T-cell (primary cell): ENCODE data around the gene MS4A5. TPM values are rescaled to one million over a fixed set of nuclear protein-coding genes. Genes with fewer than 3 reads are reported as not detected.
A peak's percentile ranks its signal among the peaks of the same experiment; 100 is the strongest.
"Not testable (repeated sequence)": the region's sequence is repeated elsewhere in the genome, so short reads cannot be mapped to it uniquely, and the experiment has no call there.

Experiments
- ATAC-seq, 4 experiments: fragments of 200-7000 bp in 3 of 4; fragments of 150-1000 bp in 1 of 4; cut with Tn5 transposase; replicated peaks in 1 of 4; 1 replicate in 3 of 4; 2 replicates in 1 of 4; pipeline ENCODE4 v1.10.0; 2021; ENCODE audit warnings: moderate library complexity in 3 of 4, mild to moderate bottlenecking in 2 of 4, moderate number of reproducible peaks in 1 of 4
- CTCF ChIA-PET, 2 donors: fragments of 300-600 bp; sonication (Branson Sonifier 250); formaldehyde crosslinking; loops; one replicate each; lab custom pipeline; 2022; ENCODE audit warnings: antibody characterized with exemption in 2 of 2; lab: Charles Lee
- POLR2A ChIA-PET, 2 donors: fragments of 300-600 bp; sonication (Branson Sonifier 250); formaldehyde crosslinking; loops; one replicate each; lab custom pipeline; 2022; ENCODE audit warnings: antibody characterized with exemption in 2 of 2; lab: Charles Lee
- DNase-seq, 35 experiments: peaks; one replicate each; pipeline versions ENCODE4 v3.0.0 to v3.0.0-alpha.2; 2013 to 2023
- H3K27ac ChIP-seq: one replicate; pipeline ENCODE4 v1.5.1; 2013; ENCODE audit warnings: low read length
- H3K27me3 ChIP-seq, 2 experiments: replicated peaks in 1 of 2; 1 replicate in 1 of 2; 2 replicates in 1 of 2; pipeline versions ENCODE4 v1.6.1 to v1.7.0; 2013; ENCODE audit warnings: low read length in 1 of 2, mixed read lengths in 1 of 2; ENCODE audit not compliant: control insufficient read depth in 2 of 2, insufficient read depth in 2 of 2; ENCODE audit errors: extremely low read depth in 1 of 2
- H3K36me3 ChIP-seq, 2 donors: 1 replicate in 1 of 2; 2 replicates in 1 of 2; pipeline versions ENCODE4 v1.6.1 to v1.7.0; 2013; ENCODE audit warnings: low read length in 1 of 2; ENCODE audit not compliant: control insufficient read depth in 2 of 2, insufficient read depth in 1 of 2; ENCODE audit errors: extremely low read depth in 1 of 2
- H3K4me1 ChIP-seq, 2 experiments: 1 replicate in 1 of 2; 2 replicates in 1 of 2; pipeline versions ENCODE4 v1.6.1 to v1.7.0; 2013; ENCODE audit warnings: low read length in 2 of 2, mixed read lengths in 1 of 2; ENCODE audit not compliant: insufficient read depth in 2 of 2, control insufficient read depth in 1 of 2; ENCODE audit errors: extremely low read depth in 1 of 2
- H3K4me3 ChIP-seq, 2 donors: 1 replicate in 1 of 2; 2 replicates in 1 of 2; pipeline versions ENCODE4 v1.5.1 to v1.7.0; 2013; ENCODE audit warnings: mild to moderate bottlenecking in 2 of 2, low read length in 1 of 2, moderate library complexity in 1 of 2; ENCODE audit not compliant: control insufficient read depth in 1 of 2; ENCODE audit errors: extremely low read depth in 1 of 2
- H3K9me3 ChIP-seq: 2 replicates; pipeline ENCODE4 v1.7.0; 2013
- H3K27ac Mint-ChIP-seq, 2 donors: one replicate each; pipeline ENCODE4 v1.8.0; 2020 to 2021; ENCODE audit warnings: mild to moderate bottlenecking in 2 of 2, mixed read lengths in 2 of 2
- H3K27me3 Mint-ChIP-seq, 2 donors: one replicate each; pipeline ENCODE4 v1.8.0; 2021 to 2022; ENCODE audit warnings: mixed read lengths in 2 of 2
- H3K36me3 Mint-ChIP-seq: one replicate; pipeline ENCODE4 v1.8.0; 2021; ENCODE audit warnings: mixed read lengths
- H3K4me1 Mint-ChIP-seq, 3 donors: one replicate each; pipeline ENCODE4 v1.8.0; 2020 to 2022; ENCODE audit warnings: mixed read lengths in 3 of 3, mild to moderate bottlenecking in 1 of 3
- H3K4me3 Mint-ChIP-seq, 3 donors: one replicate each; pipeline ENCODE4 v1.8.0; 2020 to 2022; ENCODE audit warnings: mild to moderate bottlenecking in 3 of 3, mixed read lengths in 3 of 3, moderate library complexity in 3 of 3
- H3K9me3 Mint-ChIP-seq, 3 donors: one replicate each; pipeline ENCODE4 v1.8.0; 2020 to 2022; ENCODE audit warnings: mixed read lengths in 3 of 3
- WGBS: methylation state at CpG from one replicate; pipeline ENCODE4 v1.1.5; 2013; ENCODE audit warnings: missing lambda C conversion rate; ENCODE audit not compliant: insufficient coverage; 5-methylcytosine and 5-hydroxymethylcytosine counted together
- total RNA-seq, 35 experiments: library from RNA in 6 of 35; stranded (reverse) in 6 of 35; fragments of 120-200 nt in 1 of 35; gene quantifications; one replicate each; pipeline versions ENCODE4 v1.2.1 to v1.2.4 and lab custom pipeline; 2013 to 2026

Gene MS4A5
- total RNA-seq, 5 donors from 2014 or later (not counting 1 experiment from before 2014, with no cell fraction given), result not detected

DNA sequence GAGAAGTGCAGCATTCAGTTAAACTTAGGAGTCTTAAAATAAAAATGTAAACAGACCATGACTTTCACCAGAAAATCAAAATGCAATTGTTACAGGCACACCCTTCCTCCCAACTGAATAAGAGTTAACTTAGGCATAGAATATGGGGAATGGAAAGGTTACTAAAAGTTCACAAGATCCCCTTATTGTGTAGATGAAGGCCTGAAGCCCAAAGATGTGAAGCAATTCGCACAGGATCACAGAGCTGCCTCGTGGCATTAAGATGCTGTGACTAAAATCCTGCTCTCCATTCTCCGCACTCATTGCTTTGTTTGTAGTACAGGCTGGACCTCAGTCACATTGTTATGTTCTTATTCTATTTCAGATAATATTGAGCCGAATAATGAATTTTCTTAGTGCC, 4.0 kb downstream of the MS4A5 start:
- Histone ChIP-seq H3K4me3 (no peak overlapping the region), H3K36me3 (no peaks in the 10 kb centered on the region), H3K27ac (no peak overlapping the region), H3K4me1 (no peaks in the 10 kb centered on the region), H3K27me3 (no peaks in the 10 kb centered on the region), H3K9me3 (no peaks in the 10 kb centered on the region)
- no peaks in the 10 kb centered on the region for H3K36me3 Mint-ChIP-seq
- H3K27me3 Mint-ChIP-seq, result peaks cover 16 to 21% of the 10 kb centered on the region in 2 donors
- ATAC-seq (no peak), DNase-seq (no peak)
- CTCF ChIA-PET, result no interaction called here
- no peak overlapping the region for H3K27ac Mint-ChIP-seq
- WGBS, result no CpG with 5 or more reads among the region's 4 CpGs
- POLR2A ChIA-PET, result no interaction called here
- no peaks in the 10 kb centered on the region for H3K9me3 Mint-ChIP-seq
- no peak overlapping the region for H3K4me3 Mint-ChIP-seq
- no peaks in the 10 kb centered on the region for H3K4me1 Mint-ChIP-seq

DNA sequence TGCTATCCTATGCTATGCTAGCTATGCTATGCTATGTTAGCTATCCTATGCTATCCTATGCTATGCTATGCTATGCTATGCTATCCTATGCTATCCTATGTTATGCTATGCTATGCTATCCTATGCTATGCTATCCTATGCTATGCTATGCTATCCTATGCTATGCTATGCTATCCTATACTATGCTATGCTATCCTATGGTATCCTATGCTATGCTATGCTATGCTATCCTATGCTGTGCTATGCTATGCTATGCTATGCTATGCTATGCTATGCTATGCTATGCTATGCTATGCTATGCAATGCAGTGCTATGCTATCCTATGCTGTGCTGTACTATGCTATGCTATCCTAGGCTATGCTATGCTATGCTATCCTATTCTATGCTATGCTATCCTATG, 17.7 kb downstream of the MS4A5 start:
- POLR2A ChIA-PET, result no interaction called here
- H3K4me3 Mint-ChIP-seq, result peak overlapping the region in 1 of 3 donors; percentile 70
- no peaks in the 10 kb centered on the region for H3K27me3 Mint-ChIP-seq
- Histone ChIP-seq H3K4me3 (no peak overlapping the region), H3K36me3 (no peaks in the 10 kb centered on the region), H3K4me1 (peaks cover 0 to 4% of the 10 kb centered on the region in 2 experiments), H3K27ac (no peak overlapping the region), H3K9me3 (no peaks in the 10 kb centered on the region), H3K27me3 (no peaks in the 10 kb centered on the region)
- peaks cover 0 to 5% (median 0%) of the 10 kb centered on the region in 3 donors for H3K9me3 Mint-ChIP-seq
- DNase-seq (no peak), ATAC-seq (no peak)
- H3K36me3 Mint-ChIP-seq, result no peaks in the 10 kb centered on the region
- peak overlapping the region; percentile 40 to 90 for H3K27ac Mint-ChIP-seq
- peaks cover 11 to 23% (median 22%) of the 10 kb centered on the region in 3 donors for H3K4me1 Mint-ChIP-seq
- CTCF ChIA-PET, result no interaction called here

DNA sequence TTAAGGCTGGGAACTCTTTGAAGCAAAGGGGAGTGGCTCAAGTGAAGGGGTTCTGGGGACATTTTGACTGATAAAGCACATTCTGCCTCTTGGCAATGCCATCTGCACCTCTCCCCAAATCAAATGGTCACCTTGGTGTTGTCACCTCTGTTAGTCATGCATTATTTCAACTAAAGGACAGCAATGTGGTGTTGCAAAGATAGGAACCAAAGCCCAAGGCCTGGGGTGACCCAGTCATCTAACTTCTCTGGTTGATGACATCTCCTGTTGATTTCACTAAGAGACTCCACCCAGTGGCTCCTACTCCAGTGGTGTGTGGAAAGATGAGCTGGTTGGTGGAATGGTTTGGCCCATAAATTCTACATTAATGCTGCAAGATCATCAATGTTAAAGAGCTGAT, 18.5 kb downstream of the MS4A5 start:
- peaks cover 0 to 5% (median 0%) of the 10 kb centered on the region in 3 donors for H3K9me3 Mint-ChIP-seq
- H3K36me3 Mint-ChIP-seq, result no peaks in the 10 kb centered on the region
- H3K4me1 Mint-ChIP-seq, result peaks cover 11 to 23% (median 19%) of the 10 kb centered on the region in 3 donors
- no peaks in the 10 kb centered on the region for H3K27me3 ChIP-seq
- H3K4me1 ChIP-seq, result peaks cover 0 to 4% of the 10 kb centered on the region in 2 experiments
- H3K27ac ChIP-seq, result no peak overlapping the region
- ChIA-PET POLR2A (no interaction called here), CTCF (no interaction called here)
- DNase-seq (no peak), ATAC-seq (no peak)
- no peak overlapping the region for H3K4me3 Mint-ChIP-seq
- no peak overlapping the region for H3K4me3 ChIP-seq
- no peaks in the 10 kb centered on the region for H3K9me3 ChIP-seq
- peak overlapping the region in 1 of 2 donors; percentile 11 for H3K27ac Mint-ChIP-seq
- H3K27me3 Mint-ChIP-seq, result no peaks in the 10 kb centered on the region
- H3K36me3 ChIP-seq, result no peaks in the 10 kb centered on the region

DNA sequence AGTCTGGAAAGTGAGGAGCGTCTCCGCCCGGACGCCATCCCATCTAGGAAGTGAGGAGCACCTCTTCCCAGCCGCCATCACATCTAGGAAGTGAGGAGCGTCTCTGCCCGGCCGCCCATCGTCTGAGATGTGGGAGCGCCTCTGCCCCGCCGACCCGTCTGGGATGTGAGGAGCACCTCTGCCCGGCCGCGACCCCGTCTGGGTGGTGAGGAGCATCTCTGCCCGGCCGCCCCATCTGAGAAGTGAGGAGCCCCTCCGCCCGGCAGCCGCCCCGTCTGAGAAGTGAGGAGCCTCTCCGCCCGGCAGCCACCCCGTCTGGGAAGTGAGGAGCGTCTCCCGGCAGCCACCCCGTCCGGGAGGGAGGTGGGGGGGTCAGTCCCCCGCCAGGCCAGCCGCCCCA, 21.8 kb downstream of the MS4A5 start:
- no CpG with 5 or more reads among the region's 32 CpGs for WGBS
- H3K27ac ChIP-seq, H3K4me1 ChIP-seq, ATAC-seq, DNase-seq, H3K4me3 Mint-ChIP-seq, H3K27ac Mint-ChIP-seq, H3K36me3 Mint-ChIP-seq, H3K9me3 ChIP-seq, POLR2A ChIA-PET, H3K4me3 ChIP-seq, H3K27me3 ChIP-seq, H3K36me3 ChIP-seq, H3K9me3 Mint-ChIP-seq, CTCF ChIA-PET, H3K27me3 Mint-ChIP-seq: not testable (repeated sequence)
- H3K4me1 Mint-ChIP-seq, result peaks cover 12 to 26% (median 16%) of the 10 kb centered on the region in 3 donors

DNA sequence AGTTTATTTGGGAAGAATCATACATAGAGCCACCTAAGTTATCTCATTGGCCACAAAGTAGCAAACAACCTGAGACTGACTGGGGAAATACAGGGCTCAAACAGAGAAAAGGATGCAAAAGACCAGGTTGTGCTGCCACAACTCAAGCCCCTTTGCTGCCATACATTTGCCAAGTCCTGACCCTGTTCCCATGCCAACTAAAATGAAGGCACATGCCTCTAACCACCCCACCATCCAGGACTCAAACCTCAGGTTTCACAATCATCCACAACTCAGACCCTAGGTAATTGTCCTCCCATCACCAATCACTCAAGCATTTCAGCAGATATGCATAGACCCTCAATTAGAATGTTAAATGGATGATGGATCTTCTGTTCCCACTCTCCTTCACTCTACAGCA, 24.8 kb downstream of the MS4A5 start:
- CTCF ChIA-PET, result no interaction called here
- DNase-seq, result no peak
- Histone ChIP-seq H3K27me3 (no peaks in the 10 kb centered on the region), H3K4me1 (peaks cover 0 to 6% of the 10 kb centered on the region in 2 experiments), H3K4me3 (no peak overlapping the region), H3K9me3 (no peaks in the 10 kb centered on the region), H3K27ac (no peak overlapping the region), H3K36me3 (no peaks in the 10 kb centered on the region)
- Mint-ChIP-seq H3K4me3 (no peak overlapping the region), H3K4me1 (peaks cover 0 to 26% (median 8%) of the 10 kb centered on the region in 3 donors), H3K27ac (no peak overlapping the region), H3K9me3 (peaks cover 0 to 5% (median 0%) of the 10 kb centered on the region in 3 donors), H3K36me3 (no peaks in the 10 kb centered on the region), H3K27me3 (peaks cover 2 to 6% of the 10 kb centered on the region in 2 donors)
- POLR2A ChIA-PET, result no interaction called here
- ATAC-seq, result no peak

DNA sequence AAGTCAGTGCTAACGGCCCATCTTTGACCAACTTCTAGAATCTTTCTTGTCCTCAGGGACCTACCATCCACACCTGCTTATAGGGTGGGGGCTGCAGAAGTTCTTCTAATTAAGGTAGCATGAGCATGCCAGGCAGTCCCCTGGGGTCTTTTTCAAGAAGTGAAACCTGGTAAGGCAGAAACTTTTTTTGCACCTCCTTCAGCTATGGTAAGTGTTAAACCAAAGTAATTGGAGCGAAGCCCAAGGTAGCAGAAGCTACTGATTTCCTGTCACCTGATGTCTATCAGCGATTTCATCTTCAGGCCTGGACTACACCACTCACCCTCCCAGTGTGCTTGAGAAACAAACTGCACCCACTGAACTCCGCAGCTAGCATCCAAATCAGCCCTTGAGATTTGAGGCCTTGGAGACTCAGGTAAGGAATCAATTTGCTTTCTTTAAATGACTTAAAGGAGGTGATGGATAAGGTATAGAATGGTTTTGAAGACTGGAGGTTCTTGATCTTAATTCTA, 26.2 kb downstream of the MS4A5 start, which contains the start of gene MS4A1:
Gene MS4A1 (plus strand): TSS at position 317 of the 512 bp plus-strand sequence. CDS start 6,528 bp downstream, outside the sequence.
- Histone ChIP-seq H3K27ac (peak within 1 kb of the TSS; percentile 60), H3K4me1 (peaks cover 0 to 6% of the 10 kb centered on the region in 2 experiments), H3K9me3 (no peaks in the 10 kb centered on the region), H3K27me3 (no peaks in the 10 kb centered on the region), H3K36me3 (no peaks in the 10 kb centered on the region), H3K4me3 (peak within 1 kb of the TSS in 1 of 2 donors; percentile 3)
- Mint-ChIP-seq H3K27ac (peak within 1 kb of the TSS; percentile 45 to 70), H3K4me3 (peak within 1 kb of the TSS in 2 of 3 donors; percentile 21 to 42), H3K9me3 (peaks cover 0 to under 1% (median 0%) of the 10 kb centered on the region in 3 donors), H3K4me1 (peaks cover 0 to 27% (median 8%) of the 10 kb centered on the region in 3 donors), H3K36me3 (no peaks in the 10 kb centered on the region), H3K27me3 (peaks cover 2 to 6% of the 10 kb centered on the region in 2 donors)
- ChIA-PET CTCF (no interaction called here), POLR2A (no interaction called here)
- DNase-seq, result peak in 2 of 35 experiments; percentile 9 to 42
- WGBS, result 33% methylated on average over 1 of the region's 4 CpGs
- ATAC-seq, result peak; percentile 13 to 60 (median 36)
